ENCODE data around the gene ITIH6.
"Not testable (repeated sequence)": the region's sequence is repeated elsewhere in the genome, so short reads cannot be mapped to it uniquely, and the experiment has no call there.

Gene ITIH6

GRCh38 chrX:54794795-54795194 lies 3.3 kb downstream of the ITIH6 start:
- no peak for DNase-seq

GRCh38 chrX:54794028-54794427 lies 4.0 kb downstream of the ITIH6 start:
- DNase-seq: no peak

GRCh38 chrX:54789405-54789804 lies 8.7 kb downstream of the ITIH6 start:
- not testable (repeated sequence) for DNase-seq

GRCh38 chrX:54788446-54788845 lies 9.6 kb downstream of the ITIH6 start:
- no peak for DNase-seq

GRCh38 chrX:54786967-54787366 lies 11.1 kb downstream of the ITIH6 start:
- DNase-seq: no peak

GRCh38 chrX:54785901-54786300 lies 12.2 kb downstream of the ITIH6 start:
- DNase-seq: no peak

- DNase-seq: no peak
Measured at GRCh38 chrX:54776987-54777672, 20.9 kb downstream of the ITIH6 start.

- no peak for DNase-seq
Measured at GRCh38 chrX:54776061-54776460, 22.0 kb downstream of the ITIH6 start.

GRCh38 chrX:54774391-54775094 lies 23.5 kb downstream of the ITIH6 start:
- DNase-seq: not testable (repeated sequence)

- DNase-seq: no peak
Measured at GRCh38 chrX:54758114-54759055, 39.7 kb downstream of the ITIH6 start.

GRCh38 chrX:54754854-54755253 lies 43.2 kb downstream of the ITIH6 start:
- DNase-seq: no peak

- no peak for DNase-seq
Measured at GRCh38 chrX:54748626-54749025, 49.4 kb downstream of the ITIH6 start.

- no peak for DNase-seq
Measured at GRCh38 chrX:54747733-54748393, 50.2 kb downstream of the ITIH6 start.

GRCh38 chrX:54746928-54747327 lies 51.1 kb downstream of the ITIH6 start:
- no peak for DNase-seq

- no peak for DNase-seq
Measured at GRCh38 chrX:54745676-54746075, 52.4 kb downstream of the ITIH6 start.

- not testable (repeated sequence) for DNase-seq
Measured at GRCh38 chrX:54738567-54738966, 59.5 kb downstream of the ITIH6 start.

- not testable (repeated sequence) for DNase-seq
Measured at GRCh38 chrX:54736298-54736942, 61.6 kb downstream of the ITIH6 start.

- no peak for DNase-seq
Measured at GRCh38 chrX:54721424-54721823, 76.6 kb downstream of the ITIH6 start.

GRCh38 chrX:54715621-54716020 lies 82.4 kb downstream of the ITIH6 start:
- DNase-seq: no peak

- no peak for DNase-seq
Measured at GRCh38 chrX:54714424-54714823, 83.6 kb downstream of the ITIH6 start.

- DNase-seq: no peak
Measured at GRCh38 chrX:54711735-54712134, 86.3 kb downstream of the ITIH6 start.

GRCh38 chrX:54710920-54711319 lies 87.1 kb downstream of the ITIH6 start:
- no peak for DNase-seq
